ENCODE data around the gene CGB7.

CGB7 gene

GRCh38 chr19:49057636-49058234, at the start of gene CGB7:
Gene CGB7, minus strand, starts transcription at chr19:49057749. Its CDS starts 2,374 bp downstream, at chr19:49055375.
- DNase-seq, result no peak

DNA sequence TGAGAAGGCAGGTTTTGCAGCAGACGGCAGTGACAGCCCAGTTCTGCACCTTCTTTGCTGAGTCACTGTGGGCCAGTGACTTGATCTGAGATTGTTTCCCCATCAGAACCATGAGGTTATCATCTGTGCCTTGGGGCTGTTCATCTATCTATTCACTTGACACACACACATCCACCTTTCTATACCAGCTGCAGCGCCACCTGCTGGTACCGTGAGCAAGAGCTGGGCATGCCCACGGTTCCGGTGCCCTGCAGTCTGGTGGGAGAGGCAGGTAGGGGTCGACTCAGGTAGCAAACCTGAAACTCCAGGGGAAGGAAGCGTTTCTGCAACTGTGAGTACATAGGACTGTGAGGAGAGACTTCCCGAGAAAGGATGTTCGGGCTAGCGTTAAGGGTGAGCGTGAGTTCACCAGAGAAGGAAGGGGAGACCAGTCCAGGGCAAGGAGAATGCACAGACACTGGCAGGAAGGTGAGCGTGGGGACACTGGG, 49.1 kb upstream of the CGB7 start:
- peak; percentile 37 for DNase-seq

DNA sequence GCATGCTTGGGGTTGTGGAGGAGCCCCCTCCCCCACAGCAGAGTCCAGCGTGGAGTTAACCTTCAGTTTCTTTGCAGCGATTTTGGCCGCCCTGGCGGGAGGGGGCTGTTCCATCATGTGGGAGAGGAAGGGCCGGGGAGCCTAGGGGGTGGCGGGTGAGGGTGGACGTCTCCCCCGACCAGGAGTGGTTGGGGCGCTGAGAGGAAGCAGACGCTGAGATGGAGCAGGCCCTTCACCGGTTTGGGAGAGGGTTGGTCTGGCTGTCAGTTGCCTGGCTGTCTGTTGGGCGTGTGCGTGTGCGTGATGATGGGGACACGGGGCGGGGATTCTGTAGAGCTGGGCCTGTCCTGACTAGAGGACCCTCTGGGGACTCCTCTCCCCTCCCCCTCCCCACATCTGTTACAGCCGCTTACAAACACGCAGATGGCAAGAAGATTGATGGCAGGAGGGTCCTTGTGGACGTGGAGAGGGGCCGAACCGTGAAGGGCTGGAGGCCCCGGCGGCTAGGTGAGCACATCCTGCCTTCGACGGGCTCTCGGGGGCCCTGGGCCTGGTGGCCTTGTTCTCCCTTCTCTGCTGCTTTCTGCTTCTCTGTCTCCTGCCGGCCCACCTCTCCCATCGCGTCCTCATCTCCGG, 46.8 kb upstream of the CGB7 start:
- DNase-seq, result no peak

- no peak for DNase-seq
Measured at GRCh38 chr19:49103331-49104085, 46.0 kb upstream of the CGB7 start.

- DNase-seq, result no peak
Measured at GRCh38 chr19:49102303-49102702, 44.8 kb upstream of the CGB7 start.

DNA sequence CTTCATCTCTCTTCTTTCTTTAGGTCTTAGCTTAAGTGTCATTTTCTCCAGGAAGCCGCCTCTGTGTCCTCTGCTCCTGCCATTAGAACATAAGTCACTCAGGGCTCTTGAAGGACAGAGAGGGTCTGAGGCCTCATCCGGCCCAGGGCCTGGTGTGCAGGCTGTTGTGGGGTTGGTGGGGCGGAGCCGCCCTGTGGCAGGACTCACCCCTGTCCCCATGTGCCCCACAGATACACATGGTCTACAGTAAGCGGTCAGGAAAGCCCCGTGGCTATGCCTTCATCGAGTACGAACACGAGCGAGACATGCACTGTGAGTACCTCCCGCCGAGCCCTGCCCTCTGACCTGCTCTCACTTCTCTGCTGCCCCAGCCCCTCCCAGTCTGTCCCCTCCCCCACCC, 43.6 kb upstream of the CGB7 start:
- DNase-seq, result no peak

- no peak for DNase-seq
Measured at GRCh38 chr19:49098795-49099194, 41.2 kb upstream of the CGB7 start.

DNA sequence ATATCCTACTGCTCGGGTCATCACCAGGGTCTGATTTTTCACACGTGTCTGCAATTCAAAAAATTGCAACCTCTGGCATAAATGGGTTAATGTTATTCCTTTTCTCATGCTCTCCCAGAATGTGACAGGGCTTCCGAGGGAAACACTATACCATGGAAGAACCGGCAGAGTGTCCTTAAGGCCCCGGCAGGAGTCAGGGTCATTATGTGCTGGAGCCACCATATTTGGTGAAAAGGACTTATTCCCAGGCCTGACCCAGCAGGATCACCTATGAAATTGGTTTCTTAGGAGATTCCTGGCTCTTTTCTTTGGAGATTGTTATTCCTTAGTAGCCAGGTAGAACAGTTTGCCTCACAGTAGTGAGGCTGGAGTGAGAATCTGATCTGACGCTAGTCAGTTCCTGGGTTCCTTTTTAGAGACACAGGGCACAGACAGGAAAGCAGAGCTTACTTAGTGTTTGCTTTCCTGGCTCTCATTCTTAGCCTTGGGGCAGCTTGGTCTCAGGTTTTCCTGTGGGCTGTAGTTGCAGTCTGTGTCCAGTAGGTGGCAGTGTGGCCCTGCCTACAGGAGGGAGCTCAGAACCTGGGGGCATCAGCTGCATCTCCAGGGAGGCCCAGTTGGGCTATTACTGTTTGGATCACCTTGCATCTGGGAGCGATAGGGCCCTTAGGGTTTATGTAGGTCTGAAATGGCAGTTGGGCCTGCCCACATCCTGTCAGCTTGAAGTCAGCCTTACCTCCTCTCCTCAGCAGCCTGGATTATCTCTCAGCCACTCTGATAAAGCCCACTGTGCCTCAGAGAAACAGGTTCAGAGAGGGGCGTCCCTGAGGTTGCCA, 40.1 kb upstream of the CGB7 start:
- peak; percentile 69 for DNase-seq

GRCh38 chr19:49094505-49095482, 37.2 kb upstream of the CGB7 start:
- DNase-seq, result peak; percentile 58

DNA sequence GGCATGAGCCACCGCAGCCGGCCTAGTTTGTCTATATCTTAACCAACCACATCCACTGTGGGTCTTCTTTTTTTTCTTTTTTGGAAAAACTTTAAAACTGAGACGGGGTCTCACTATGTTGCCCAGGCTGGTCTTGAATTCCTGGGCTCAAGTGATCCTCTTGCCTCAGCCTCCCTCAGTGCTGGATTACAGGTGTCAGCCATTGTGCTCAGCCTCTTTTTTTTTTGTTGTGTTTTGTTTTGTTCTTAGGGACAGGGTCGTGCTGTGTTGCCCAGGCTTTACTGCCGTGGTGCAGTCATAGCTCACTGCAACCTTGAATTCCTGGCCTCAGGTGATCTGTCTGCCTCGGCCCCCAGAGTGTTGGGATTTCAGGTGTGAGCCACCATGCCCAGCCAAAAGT, 35.1 kb upstream of the CGB7 start:
- DNase-seq, result no peak

GRCh38 chr19:49091391-49092038, 34.0 kb upstream of the CGB7 start:
- DNase-seq, result no peak

DNA sequence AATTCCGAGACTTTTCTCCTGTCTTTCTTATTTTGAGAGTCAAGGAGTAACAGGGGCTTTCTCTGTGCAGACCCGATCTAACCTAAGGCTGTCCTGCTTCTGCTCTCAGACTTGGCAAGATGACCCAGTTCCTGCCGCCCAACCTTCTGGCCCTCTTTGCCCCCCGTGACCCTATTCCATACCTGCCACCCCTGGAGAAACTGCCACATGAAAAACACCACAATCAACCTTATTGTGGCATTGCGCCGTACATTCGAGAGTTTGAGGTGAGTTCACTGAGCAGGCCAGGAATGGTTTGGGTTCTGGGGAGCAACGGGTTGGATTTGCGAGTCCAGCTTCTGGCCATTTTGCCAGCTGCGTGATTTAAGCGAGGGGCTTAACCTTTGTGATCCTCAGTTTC, 28.7 kb upstream of the CGB7 start:
- no peak for DNase-seq

DNA sequence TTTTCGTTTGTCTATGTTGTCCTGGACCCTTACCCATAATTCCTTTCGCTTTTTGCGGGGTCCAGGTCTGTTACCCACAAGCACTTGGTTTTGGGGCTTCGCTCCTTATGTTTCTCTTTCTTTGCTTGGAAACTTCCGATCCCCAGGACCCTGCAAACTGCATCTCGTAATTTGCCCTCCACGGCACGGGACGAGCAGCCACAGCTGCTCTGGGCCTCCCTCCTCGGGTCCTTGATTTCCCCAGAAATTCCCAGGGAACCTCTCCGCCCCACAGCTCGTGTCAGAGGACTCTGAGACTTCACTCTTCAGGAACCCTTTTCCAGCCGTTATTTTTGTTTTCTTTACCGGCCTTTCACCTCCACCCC, 28.3 kb upstream of the CGB7 start:
- no peak for DNase-seq

DNA sequence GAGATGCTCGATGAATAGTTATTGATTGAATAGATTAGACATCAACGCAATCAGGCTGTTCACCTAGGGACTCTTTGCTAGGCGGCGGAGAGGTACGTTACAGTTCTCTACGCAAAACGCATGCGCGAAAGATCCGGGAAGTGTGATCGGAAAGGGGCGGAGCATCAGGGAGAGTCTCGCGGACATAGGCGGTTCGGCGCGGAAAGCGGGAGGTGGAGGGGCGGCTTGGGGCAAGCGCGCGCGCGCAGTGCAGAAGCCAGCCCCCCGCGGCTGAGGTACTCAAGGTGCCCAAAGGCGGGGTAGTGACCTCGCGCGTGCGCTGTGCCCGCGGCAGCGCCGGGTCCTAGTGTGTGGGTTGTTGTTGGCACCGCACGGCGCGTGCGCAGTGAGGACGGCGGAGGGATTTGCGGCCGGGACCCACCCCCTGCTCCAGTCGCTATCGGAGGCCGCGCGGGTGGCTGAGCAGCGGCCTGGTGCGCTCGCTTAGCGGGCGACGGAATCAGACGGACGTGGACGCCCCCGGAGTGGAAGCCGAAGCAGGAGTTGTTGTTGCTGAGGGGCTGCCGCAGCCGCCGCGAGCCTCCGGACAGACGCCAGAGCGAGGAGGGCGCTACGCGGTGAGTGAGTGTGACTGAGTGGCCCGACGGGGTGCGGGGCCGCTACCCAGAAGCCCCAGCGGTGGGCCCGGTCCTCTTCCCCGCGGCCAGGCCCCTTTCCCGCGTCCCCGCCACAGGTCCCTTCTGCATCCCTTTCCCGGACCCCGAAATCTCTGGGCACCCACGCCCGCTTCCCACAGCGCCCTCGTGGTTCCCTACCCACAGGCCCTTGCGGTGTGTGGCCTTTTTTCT, 27.7 kb upstream of the CGB7 start, which contains the start of gene SNRNP70:
SNRNP70 (plus strand) TSS at position 432 of the 848 bp plus-strand sequence. CDS start 964 bp downstream, outside the sequence.
- peak; percentile 99 for DNase-seq

- DNase-seq, result no peak
Measured at GRCh38 chr19:49084206-49085019, 26.9 kb upstream of the CGB7 start.

GRCh38 chr19:49081273-49081672, 23.7 kb upstream of the CGB7 start:
- no peak for DNase-seq

DNA sequence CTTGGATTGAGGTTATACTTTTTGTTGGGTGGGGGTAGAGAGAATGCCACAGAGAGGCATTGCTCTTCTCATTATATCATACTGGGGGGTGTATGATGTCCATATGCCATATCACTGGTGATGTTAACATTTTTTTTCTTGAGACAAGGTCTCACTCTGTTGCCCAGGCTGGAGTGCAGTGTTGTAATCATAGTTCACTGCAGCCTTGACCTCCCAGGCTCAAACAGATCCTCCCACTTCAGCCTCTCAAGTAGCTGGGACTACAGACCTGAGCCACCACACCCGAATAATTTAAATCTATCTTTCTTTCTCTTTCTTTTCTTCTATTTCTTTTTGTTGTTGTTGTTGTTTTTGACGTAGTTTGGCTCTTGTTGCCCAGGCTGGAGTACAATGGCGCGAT, 22.8 kb upstream of the CGB7 start:
- no peak for DNase-seq

DNA sequence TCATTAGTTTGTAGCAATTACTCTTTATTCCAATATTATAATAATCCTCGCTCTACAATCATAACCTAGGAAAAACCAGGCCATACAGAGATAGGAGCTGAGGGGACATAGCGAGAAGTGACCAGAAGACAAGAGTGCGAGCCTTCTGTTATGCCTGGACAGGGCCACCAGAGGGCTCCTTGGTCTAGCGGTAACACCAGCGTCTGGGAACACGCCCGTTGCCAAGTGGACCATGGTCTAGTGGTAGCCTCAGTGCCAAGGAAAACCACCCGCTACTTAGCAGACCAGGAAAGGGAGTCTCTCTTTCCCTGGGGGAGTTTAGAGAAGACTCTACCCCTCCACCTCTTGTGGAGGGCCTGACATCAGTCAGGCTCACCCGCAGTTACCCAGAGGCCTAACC, 17.3 kb upstream of the CGB7 start:
- DNase-seq, result peak; percentile 29
